GM23338 (cell line): ENCODE results near the gene TTC39A. TPM values are rescaled to one million over a fixed set of nuclear protein-coding genes. Genes with fewer than 3 reads are reported as not detected.

Experiments
- ATAC-seq: fragments of 200-7000 bp; cut with Tn5 transposase; 3 replicates; pipeline ENCODE4 v1.9.1; 2020
- DNase-seq: peaks from one replicate; pipeline ENCODE4 v3.0.0-alpha.2; 2015; ENCODE audit warnings: low spot score
- H2AFZ ChIP-seq: fragments of 200-600 bp; sonication (generic); 2 replicates; pipeline ENCODE4 v1.8.0; 2016; ENCODE audit warnings: antibody characterized with exemption, mild to moderate bottlenecking, moderate library complexity
- H3F3A ChIP-seq: fragments of 200-600 bp; sonication (generic); replicated peaks from 2 replicates; pipeline ENCODE4 v1.8.0; 2017; ENCODE audit warnings: antibody characterized with exemption, mixed run types, low read depth
- H3K27ac ChIP-seq: fragments of 200-600 bp; sonication (generic); 2 replicates; pipeline ENCODE4 v1.6.1; 2016; ENCODE audit warnings: low read depth
- H3K27me3 ChIP-seq: fragments of 200-600 bp; sonication (generic); 2 replicates; pipeline ENCODE4 v1.8.0; 2016; ENCODE audit warnings: mild to moderate bottlenecking, mixed run types, moderate library complexity; ENCODE audit not compliant: insufficient read depth
- H3K36me3 ChIP-seq: fragments of 200-600 bp; sonication (generic); 2 replicates; pipeline ENCODE4 v1.8.0; 2016; ENCODE audit warnings: mild to moderate bottlenecking; ENCODE audit not compliant: insufficient read depth
- H3K4me1 ChIP-seq: fragments of 200-600 bp; sonication (generic); 2 replicates; pipeline ENCODE4 v1.8.0; 2016; ENCODE audit warnings: mild to moderate bottlenecking, moderate library complexity; ENCODE audit not compliant: insufficient read depth
- H3K4me2 ChIP-seq: fragments of 200-600 bp; sonication (generic); 2 replicates; pipeline ENCODE4 v1.7.1; 2017; ENCODE audit warnings: mixed run types
- H3K4me3 ChIP-seq: fragments of 200-600 bp; sonication (generic); 2 replicates; pipeline ENCODE4 v1.6.1; 2016; ENCODE audit warnings: mixed run types
- H3K79me2 ChIP-seq: fragments of 200-600 bp; sonication (generic); replicated peaks from 2 replicates; pipeline ENCODE4 v1.8.0; 2017; ENCODE audit warnings: mild to moderate bottlenecking; ENCODE audit not compliant: insufficient read depth
- H3K9me2 ChIP-seq: fragments of 200-600 bp; sonication (generic); 2 replicates; pipeline ENCODE4 v1.8.0; 2017; ENCODE audit not compliant: insufficient read depth
- H4K20me1 ChIP-seq: fragments of 200-600 bp; sonication (generic); replicated peaks from 2 replicates; pipeline ENCODE4 v1.8.0; 2017; ENCODE audit warnings: mild to moderate bottlenecking; ENCODE audit not compliant: insufficient read depth
- H3K27ac Mint-ChIP-seq: 2 replicates; pipeline ENCODE4 v1.8.0; 2020; ENCODE audit warnings: inconsistent platforms, mild to moderate bottlenecking, moderate library complexity, mixed read lengths
- H3K27me3 Mint-ChIP-seq: 3 replicates; pipeline ENCODE4 v1.8.0; 2022; ENCODE audit warnings: low read depth, mild to moderate bottlenecking, moderate library complexity, mixed read lengths, inconsistent platforms; ENCODE audit not compliant: insufficient read depth, poor library complexity
- H3K36me3 Mint-ChIP-seq: 3 replicates; pipeline ENCODE4 v1.8.0; 2021; ENCODE audit warnings: low read depth, mild to moderate bottlenecking, inconsistent platforms, moderate library complexity, mixed read lengths
- H3K4me1 Mint-ChIP-seq: 3 replicates; pipeline ENCODE4 v1.8.0; 2020; ENCODE audit warnings: mild to moderate bottlenecking, inconsistent platforms, mixed read lengths
- H3K4me3 Mint-ChIP-seq: 3 replicates; pipeline ENCODE4 v1.8.0; 2021; ENCODE audit warnings: moderate library complexity, mild to moderate bottlenecking, inconsistent platforms, mixed read lengths
- H3K9me3 Mint-ChIP-seq: 3 replicates; pipeline ENCODE4 v1.8.0; 2020; ENCODE audit warnings: moderate library complexity, mild to moderate bottlenecking, inconsistent platforms, mixed read lengths
- CREB1 ChIP-seq: fragments of 250-450 bp; sonication (Bioruptor Pico); IDR thresholded peaks from 2 replicates; pipeline ENCODE4 v1.5.0; 2020; ENCODE audit warnings: low read depth, mild to moderate bottlenecking, moderate library complexity
- CTCF ChIP-seq, 2 experiments: fragments of 200-600 bp in 1 of 2; sonication (generic) in 1 of 2; conservative IDR thresholded peaks; 2 replicates each; pipeline versions ENCODE4 v1.5.1 to v1.6.1; 2016 to 2017; ENCODE audit warnings: antibody characterized with exemption in 2 of 2, low read depth in 2 of 2, mild to moderate bottlenecking in 2 of 2, moderate library complexity in 1 of 2
- ETS1 ChIP-seq: IDR thresholded peaks from 2 replicates; pipeline ENCODE4 v1.6.1; 2016; ENCODE audit warnings: antibody characterized with exemption
- EZH2 ChIP-seq: fragments of 200-600 bp; sonication (generic); IDR thresholded peaks from one replicate; pipeline ENCODE4 v1.8.0; 2017; ENCODE audit warnings: antibody characterized with exemption, mild to moderate bottlenecking, low read depth; ENCODE audit not compliant: unreplicated experiment
- EZH2phosphoT487 ChIP-seq: fragments of 200-600 bp; sonication (generic); IDR thresholded peaks from one replicate; pipeline ENCODE4 v1.8.1; 2018; ENCODE audit warnings: antibody characterized with exemption; ENCODE audit not compliant: unreplicated experiment
- JUNB ChIP-seq: IDR thresholded peaks from one replicate; pipeline ENCODE4 v1.6.1; 2016; ENCODE audit warnings: antibody characterized with exemption; ENCODE audit not compliant: unreplicated experiment
- REST ChIP-seq: IDR thresholded peaks from one replicate; pipeline ENCODE4 v1.6.1; 2018; ENCODE audit warnings: antibody characterized with exemption; ENCODE audit not compliant: unreplicated experiment
- ZNF114 ChIP-seq: fragments of 250-450 bp; sonication (Bioruptor Pico); IDR thresholded peaks from 2 replicates; pipeline ENCODE4 v1.5.0; 2020; ENCODE audit warnings: mild to moderate bottlenecking, moderate library complexity
- ZNF331 ChIP-seq: fragments of 250-450 bp; sonication (Bioruptor Pico); IDR thresholded peaks from 2 replicates; pipeline ENCODE4 v1.5.0; 2020; ENCODE audit warnings: low read depth, mild to moderate bottlenecking, moderate library complexity
- polyA plus RNA-seq: library from polyadenylated mRNA; unstranded; fragments of >200 nt; fragmentation: Nextera tagmentation; extraction: Ambion mirVana; gene quantifications from 2 replicates; pipeline ENCODE4 v1.2.1, GENCODE V29; 2016
- total RNA-seq: library from RNA; depleted of rRNA; stranded (reverse); fragments of >200 nt; shearing (Covaris generic); gene quantifications from 2 replicates; pipeline ENCODE4 v1.2.3, GENCODE V29; 2014

Gene TTC39A
- total and polyA plus RNA-seq, 2 experiments from 2014 or later, result 2.3 to 7.1 TPM

GRCh38 chr1:51326839-51327238, 3.5 kb downstream of the TTC39A start:
- no peaks in the 10 kb centered on the region for H3K9me2 ChIP-seq
- H3K27me3 Mint-ChIP-seq, result peaks cover 15% of the 10 kb centered on the region
- peaks cover 22% of the 10 kb centered on the region for H3K27me3 ChIP-seq
- no peaks in the 10 kb centered on the region; the same call in 2 of the 3 replicates for H3K36me3 Mint-ChIP-seq
- no peak overlapping the region for H3K4me3 ChIP-seq
- no peak overlapping the region for H2AFZ ChIP-seq
- H3K9me3 Mint-ChIP-seq, result no peaks in the 10 kb centered on the region
- no peaks in the 10 kb centered on the region for H3K79me2 ChIP-seq
- no peaks in the 10 kb centered on the region for H3F3A ChIP-seq
- H3K4me1 Mint-ChIP-seq, result peaks cover 24% of the 10 kb centered on the region
- no peak overlapping the region for H3K4me3 Mint-ChIP-seq
- ATAC-seq (peak; percentile 14), DNase-seq (no peak)
- H3K4me1 ChIP-seq, result peaks cover 22% of the 10 kb centered on the region; the same call in 1 of the 2 replicates
- H3K36me3 ChIP-seq, result no peaks in the 10 kb centered on the region
- no peak overlapping the region for H3K4me2 ChIP-seq
- H3K27ac ChIP-seq, result no peak overlapping the region
- TF ChIP-seq REST (no peak), ZNF114 (CRISPR knock-in tag) (no peak), CTCF (conservative IDR thresholded peaks at IDR 0.05; ENCODE audit: low read depth in 2 of 2) (no peak), ETS1 (no peak), EZH2phosphoT487 (no peak), EZH2 (no peak), ZNF331 (CRISPR knock-in tag) (no peak), CREB1 (CRISPR knock-in tag) (no peak), JUNB (no peak)
- H3K27ac Mint-ChIP-seq, result no peak overlapping the region
- no peaks in the 10 kb centered on the region for H4K20me1 ChIP-seq
